NCI-H524 (cell line): ENCODE measurements around the gene BUD31.
"Not testable (repeated sequence)": the region's sequence is repeated elsewhere in the genome, so short reads cannot be mapped to it uniquely, and the experiment has no call there.

Experiments used
- DNase-seq, 2 experiments: peaks; one replicate each; lab custom pipeline; 2025; lab: John Stamatoyannopoulos, UW

The BUD31 gene

DNA sequence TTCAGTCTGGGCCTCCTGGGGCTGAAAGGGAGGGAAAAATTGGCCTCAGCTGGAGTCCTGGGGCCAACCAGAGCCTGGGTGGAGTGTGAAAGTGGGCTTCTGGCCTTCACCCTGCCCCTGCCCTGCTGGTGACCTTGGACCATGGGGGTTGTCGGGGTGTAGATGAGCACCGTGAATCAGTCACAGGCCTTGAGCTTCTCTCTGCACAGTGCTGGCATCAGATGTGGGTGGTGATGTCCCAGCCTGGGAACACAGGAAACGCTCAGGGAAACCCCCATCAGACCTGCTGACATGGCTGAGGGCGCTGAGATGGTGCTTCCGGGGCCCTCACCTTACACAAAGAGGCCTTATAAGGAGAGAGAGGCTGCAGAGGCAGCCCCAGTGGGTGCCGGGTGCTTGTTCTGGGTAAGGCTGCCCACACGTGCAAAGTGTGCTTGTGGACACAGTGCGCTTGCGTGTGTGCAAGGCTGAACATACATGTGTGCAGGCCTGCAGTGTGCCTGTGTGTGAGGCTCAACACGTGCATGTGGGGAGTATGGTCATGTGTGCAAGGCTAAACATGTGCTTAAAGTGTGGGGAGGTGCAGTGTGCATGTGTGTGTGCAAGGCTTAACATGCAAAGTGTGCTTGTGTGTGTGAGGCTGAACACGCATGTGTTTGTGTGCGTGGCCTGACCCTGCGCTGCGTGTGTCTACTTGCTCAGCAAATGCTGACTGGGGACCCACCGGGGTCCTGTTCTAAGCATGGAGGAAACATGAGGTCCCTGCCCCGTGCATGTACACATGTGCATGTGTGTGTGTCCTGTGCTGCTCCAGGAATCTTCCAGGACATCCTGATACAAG lies 27.7 kb upstream of the BUD31 start:
- no peak for DNase-seq

DNA sequence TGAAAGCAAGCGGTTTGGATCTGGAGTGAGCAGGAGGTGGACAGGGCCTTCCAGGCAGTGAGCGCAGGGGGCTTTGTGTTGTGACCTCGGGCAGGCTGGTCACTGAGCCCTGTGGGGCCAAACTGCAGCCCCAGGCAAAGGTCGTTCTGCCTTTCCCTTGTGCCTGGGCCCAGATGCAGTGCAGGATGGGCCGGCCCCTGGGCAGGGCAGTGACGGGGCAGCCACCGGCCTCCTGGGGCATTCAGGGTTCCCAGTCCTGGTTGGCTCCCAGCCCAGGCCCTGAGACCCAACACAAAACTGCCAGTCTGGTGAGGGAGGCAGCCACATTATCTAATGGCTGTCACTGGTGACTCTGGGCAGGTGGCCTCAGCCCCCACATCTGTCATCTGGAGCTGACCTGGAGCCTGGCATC lies 27.1 kb upstream of the BUD31 start:
- no peak for DNase-seq

DNA sequence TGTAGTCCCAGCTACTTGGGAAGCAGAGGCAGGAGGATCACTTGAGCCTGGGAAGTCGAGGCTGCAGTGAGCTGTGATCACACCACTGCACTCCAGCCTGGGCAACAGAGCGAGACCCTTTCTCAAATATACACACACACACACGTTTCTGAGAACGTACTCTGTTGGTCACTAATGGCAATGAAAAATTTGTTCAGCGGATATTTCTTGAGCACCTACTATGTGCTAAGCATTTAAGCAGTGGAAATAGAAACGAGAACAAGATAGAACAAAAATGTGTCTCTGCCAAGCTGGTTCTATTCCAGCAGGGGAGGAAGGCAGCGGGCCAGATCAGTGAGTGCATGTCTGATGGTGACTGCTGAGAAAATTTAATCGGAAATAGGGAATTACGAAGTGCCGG lies 25.6 kb upstream of the BUD31 start:
- DNase-seq = no peak

DNA sequence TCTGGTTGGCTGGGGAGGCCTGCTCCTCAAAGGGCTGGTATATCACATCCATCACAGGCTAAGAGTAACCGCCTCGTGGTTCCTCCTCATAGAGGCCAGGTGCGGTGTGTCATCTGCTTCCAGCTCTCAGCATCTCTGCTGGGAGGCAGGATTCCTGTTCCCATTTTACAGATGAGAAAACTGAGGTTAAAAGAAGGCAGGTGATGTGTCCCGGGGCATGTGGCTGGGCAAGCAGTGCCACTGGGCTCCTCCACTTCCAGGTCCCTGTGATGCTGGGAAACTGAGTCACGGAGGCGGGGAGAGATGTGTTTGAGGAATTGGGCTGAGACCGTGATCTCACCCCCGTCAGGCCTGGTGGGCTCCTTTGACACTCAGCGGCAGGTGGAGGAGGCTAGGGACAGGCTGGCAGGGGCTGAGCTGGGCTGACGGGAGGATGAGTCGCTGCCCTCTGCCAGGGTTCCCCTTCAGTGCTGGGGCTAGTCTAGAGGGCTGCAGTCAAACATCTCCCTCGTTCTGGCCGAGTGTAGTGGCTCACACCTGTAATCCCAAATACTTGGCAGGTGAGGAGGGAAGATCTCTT lies 24.9 kb upstream of the BUD31 start:
- DNase-seq = no peak

DNA sequence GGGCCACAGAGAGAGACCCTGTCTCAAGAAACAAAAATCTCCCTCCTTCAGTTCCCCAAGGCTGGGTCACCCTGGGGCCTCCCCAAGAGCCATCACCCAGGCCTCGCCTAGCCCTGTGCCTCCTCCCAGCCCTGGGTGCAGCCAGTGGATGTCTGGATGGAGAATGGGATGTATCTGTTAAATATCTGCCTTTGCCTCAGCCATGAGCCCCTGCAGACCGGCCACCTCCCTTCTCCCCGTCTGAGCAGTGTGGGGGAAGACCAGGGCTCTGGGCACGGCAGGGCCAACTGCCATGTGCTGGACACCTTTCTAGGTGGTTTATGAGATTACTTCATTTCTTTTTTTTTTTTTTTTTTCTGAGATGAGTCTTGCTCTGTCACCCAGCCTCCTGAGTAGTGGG lies 24.2 kb upstream of the BUD31 start:
- DNase-seq = no peak

DNA sequence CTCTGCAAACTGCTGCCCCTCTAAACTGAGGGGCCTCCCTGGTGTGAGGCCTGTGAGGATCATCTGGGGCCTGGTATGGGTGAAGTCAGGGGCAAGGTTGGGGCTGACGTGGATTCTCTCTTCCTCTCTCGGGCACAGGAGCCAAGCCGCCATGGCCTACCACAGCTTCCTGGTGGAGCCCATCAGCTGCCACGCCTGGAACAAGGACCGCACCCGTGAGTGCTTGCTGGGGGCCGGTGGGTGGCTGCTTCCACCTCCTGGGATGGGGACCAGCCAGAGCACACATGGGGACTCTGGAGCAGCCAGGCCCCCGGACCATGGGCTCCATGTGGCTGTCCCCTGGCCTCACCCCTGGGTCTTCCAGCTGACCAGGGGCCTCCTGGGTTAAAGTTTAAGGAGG lies 23.2 kb upstream of the BUD31 start:
- no peak for DNase-seq

DNA sequence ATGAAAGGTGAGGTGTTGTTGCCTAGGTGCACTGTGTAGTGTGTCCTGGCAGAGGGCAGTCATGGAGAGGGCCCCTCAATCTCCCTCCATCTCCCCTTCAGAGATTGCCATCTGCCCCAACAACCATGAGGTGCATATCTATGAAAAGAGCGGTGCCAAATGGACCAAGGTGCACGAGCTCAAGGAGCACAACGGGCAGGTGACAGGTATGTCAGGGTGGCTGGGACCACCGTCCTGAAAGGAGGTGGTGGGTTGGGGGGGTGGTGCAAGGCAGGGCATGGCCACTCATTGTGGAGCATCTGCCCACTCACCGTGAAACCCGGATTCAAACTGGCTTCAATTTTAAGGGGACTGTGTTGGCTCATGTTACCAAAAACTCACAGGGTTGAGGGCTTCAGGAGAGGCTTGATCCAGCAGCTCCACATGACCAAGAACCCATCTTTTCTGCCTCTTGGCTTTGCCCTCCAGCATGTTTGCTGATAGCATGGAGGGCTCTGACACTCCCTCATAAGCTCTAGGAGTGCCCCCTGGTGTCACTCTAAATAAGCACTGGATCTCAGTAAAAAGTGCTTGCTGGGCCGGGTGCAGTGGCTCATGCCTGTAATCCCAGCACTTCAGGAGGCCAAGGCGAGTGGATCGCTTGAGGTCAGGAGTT lies 22.1 kb upstream of the BUD31 start:
- DNase-seq = peak in 1 of 2 experiments; percentile 30

DNA sequence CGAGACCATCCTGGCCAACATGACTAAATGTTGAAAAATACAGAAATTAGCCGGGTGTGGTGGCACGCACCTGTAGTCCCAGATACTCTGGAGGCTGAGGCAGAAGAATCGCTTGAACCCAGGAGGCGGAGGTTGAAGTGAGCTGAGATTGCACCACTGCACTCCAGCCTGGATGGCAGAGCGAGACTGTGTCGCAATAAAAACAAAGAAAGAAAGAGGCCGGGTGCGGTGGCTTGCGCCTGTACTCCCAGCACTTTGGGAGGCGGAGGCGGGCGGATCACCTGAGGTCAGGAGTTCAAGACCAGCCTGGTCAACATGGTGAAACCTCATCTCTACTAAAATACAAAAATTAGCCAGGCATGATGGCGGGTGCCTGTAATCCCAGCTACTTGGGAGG lies 21.5 kb upstream of the BUD31 start:
- DNase-seq = not testable (repeated sequence)

DNA sequence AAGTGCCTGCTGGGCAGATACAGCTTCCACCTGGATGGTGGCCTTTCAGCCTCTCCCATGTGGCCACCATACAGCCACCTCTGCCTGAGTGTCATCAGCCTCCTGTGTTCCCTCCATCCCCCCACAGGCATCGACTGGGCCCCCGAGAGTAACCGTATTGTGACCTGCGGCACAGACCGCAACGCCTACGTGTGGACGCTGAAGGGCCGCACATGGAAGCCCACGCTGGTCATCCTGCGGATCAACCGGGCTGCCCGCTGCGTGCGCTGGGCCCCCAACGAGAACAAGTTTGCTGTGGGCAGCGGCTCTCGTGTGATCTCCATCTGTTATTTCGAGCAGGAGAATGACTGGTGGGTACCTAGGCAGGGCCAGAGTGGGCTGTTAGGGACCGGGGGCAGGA lies 20.9 kb upstream of the BUD31 start:
- no peak for DNase-seq

DNA sequence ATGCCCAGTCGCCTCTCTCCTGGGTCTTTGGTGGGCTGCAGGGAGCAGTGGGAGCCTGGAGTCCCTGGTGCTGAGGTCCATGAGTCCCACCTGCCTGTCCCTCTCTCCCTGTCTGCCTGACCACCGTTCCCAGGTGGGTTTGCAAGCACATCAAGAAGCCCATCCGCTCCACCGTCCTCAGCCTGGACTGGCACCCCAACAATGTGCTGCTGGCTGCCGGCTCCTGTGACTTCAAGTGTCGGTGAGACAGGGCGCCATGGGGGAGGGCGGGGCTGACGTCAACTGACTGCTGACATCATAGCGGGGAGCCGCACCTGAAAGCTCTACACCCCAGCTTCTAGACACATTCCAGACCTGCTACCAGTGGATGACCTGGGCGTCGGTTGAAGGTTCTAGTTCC lies 19.0 kb upstream of the BUD31 start:
- no peak for DNase-seq

DNA sequence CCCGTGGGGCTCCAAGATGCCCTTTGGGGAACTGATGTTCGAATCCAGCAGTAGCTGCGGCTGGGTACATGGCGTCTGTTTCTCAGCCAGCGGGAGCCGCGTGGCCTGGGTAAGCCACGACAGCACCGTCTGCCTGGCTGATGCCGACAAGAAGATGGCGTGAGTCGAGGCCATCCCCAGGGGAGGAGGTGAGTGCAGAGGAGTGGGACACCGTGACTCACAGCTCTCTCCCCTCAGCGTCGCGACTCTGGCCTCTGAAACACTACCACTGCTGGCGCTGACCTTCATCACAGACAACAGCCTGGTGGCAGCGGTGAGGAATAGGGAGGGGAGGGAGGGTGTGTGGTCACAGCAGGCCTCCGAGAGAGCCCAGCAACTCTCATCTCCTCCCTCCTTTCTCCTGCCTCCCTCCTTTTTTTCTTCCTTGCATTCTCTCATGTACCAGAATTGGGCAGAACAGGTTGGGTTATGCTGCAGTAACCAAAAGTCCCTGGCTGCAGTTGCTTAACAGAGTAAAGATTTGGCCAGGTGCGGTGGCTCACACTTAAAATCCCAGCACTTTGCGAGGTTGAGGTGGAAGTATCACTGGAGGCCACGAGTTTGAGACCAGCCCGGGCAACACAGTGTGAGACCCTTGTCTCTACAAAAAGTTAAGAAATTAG lies 17.7 kb upstream of the BUD31 start:
- DNase-seq = no peak

DNA sequence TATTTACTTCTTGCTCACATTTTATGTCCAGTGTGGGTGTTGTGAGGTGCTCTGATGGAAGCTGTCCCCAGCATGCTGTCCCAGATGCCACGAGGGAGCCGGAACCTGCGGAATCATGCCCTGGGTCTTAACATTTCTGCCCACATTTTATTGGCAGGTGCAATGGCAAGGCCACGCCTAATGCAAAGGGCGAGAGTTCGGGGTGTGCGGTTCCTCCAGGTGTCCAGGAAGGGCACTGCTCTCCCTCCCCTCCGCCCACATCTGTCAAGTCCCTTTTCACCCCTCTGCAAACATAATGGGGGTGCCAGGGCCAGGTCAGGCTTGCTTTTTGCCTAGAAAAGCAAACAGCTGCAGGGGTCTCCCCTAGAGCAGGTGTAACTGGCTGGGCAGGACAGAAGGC lies 16.7 kb upstream of the BUD31 start:
- no peak for DNase-seq

DNA sequence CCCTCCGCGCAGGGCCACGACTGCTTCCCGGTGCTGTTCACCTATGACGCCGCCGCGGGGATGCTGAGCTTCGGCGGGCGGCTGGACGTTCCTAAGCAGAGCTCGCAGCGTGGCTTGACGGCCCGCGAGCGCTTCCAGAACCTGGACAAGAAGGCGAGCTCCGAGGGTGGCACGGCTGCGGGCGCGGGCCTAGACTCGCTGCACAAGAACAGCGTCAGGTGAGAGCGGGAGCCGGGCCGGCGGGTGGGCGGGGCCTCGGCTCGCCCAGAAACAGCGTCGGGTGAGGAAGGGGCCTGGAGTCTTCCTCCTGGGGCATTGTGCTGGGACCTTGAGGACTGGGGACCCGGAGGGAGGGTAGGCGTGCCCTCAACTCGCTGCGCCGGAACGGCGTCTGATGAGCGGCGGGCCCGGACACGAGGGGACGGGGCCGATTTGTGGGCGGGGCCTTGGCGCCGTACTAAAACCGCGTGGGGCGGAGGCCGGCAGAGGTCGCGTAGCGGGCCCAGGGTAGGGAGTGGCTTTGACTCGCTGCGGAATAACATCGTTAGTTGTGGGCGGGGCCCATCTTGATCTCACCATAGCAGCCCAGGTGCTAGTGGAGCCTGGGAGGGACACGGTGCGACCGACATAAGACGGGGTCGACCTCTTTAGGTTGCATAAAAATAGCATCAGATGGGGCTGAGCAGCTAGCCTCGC lies 16.0 kb upstream of the BUD31 start:
- DNase-seq = peak; percentile 43 to 77

DNA sequence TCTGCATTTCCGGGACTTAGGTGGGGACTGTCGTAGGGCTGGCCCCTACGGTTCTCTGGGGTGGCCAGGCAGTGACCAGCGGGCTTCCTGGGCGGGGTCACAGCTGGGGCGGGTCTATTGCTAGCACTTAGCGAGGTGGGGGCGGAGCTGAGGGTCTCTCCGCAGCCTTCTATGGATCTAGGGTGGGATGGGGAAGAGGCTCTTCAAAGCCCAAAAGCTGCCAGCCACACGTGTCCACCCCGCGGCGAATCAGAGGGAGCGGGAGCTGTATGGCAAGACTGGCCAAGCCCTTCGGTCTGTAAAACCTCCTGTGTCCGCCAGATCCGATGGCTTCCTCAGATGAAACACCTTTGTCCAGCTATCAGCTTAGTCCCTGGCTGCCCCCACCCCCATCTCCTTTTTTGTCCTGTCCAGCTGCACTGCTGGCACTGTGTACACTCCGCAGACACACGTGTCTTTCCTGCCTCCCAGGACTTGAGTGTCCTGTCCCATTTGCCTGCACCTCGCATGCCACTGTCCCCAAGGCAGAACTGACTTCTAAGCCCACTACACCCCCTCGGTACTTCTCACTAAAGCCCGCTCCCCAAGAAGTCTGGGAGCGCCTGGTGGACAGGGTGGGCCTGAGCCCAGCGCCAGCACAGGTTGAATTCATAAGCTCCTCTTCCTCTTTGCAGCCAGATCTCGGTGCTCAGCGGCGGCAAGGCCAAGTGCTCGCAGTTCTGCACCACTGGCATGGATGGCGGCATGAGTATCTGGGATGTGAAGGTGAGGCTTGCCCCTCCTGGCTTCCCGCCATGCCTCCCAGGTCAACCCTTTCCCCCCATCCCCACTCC lies 15.2 kb upstream of the BUD31 start:
- DNase-seq = peak; percentile 12 to 69

DNA sequence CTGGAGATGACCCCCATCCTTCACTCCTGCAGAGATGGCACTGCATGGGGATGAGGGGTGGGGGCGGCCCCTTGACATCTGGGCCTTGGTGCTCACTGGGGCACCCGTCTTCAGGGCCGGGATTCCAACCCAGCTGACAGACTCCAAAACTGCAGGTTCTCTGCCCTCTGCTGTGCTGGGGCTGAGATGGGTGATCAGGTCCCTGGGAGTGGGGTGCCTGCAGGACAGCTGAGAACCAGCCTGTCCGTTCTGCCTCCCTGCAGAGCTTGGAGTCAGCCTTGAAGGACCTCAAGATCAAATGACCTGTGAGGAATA lies 14.6 kb upstream of the BUD31 start:
- no peak for DNase-seq

DNA sequence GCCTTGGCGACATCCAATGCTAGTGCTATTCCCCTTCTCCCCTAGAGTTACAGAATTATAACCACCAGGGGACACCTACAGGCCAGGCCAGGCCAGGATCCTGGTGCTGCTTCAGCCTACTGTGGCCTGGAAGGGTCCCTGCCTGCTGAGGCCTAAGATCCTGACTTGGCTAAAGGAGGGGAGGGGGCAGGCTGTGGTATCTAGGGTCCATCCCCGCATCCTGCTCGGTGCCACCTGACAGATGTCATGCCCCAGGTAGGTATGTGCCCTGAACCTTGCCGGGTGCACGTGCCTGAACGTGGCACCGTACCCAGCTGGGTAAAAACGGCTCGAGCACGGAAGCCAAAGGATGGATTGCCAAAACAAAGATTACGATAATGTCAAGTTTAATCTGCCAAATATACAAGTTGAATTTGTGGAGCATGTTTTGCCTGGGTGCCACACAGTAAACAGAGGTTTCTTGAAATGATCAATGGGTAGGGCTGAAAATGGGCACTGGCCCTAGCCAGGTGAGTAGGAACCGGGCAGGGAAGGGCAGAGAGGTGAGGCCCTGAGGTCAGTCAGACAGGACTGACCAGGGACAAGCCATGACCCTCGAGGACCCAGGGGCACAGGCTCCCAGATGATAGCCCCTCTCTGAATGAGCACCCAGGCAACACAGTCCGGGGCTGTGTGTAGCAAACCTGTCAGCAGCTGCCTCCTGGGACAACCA lies 13.0 kb upstream of the BUD31 start:
- no peak for DNase-seq

DNA sequence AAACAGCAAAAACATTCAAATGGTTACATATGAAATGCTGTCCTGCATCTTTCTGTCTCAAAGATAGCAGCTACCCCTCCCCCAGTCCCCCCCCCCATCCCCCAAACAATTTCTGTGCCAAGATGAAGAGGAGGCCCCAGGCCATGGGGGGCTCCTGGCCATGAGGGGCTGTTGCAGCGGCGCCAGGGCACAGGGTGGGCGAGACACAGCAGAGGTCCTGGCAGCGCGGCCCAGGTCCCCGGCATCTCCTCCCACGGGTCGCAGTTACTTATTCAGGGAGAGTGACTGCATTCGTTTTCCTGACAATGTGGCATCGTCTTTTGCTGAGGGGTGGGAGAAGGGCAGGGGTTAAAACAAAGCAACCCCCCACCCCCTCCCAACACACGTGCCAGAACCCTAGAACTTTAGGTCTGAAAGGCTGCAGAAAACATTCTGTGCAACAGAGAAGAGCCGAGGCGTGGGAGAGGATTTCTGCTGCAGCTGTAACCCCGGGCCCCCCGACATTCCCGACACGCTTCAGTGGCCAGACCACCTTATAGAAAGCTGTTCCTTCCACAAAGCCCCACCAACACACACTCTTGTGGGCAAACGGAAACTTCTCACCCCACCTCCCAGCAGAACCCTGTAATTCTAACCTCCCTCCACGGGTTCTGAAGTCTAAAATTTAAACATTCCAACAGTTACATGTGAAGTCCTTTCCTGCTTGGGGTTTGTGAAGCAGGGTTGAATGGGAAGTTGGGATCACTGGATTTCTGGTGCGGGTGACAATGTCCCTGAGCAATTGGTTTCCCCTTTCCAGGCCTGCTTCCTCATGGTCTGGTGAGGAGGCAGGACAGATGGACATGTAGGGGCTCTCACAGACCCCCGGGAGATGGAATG lies 12.1 kb upstream of the BUD31 start:
- no peak for DNase-seq

DNA sequence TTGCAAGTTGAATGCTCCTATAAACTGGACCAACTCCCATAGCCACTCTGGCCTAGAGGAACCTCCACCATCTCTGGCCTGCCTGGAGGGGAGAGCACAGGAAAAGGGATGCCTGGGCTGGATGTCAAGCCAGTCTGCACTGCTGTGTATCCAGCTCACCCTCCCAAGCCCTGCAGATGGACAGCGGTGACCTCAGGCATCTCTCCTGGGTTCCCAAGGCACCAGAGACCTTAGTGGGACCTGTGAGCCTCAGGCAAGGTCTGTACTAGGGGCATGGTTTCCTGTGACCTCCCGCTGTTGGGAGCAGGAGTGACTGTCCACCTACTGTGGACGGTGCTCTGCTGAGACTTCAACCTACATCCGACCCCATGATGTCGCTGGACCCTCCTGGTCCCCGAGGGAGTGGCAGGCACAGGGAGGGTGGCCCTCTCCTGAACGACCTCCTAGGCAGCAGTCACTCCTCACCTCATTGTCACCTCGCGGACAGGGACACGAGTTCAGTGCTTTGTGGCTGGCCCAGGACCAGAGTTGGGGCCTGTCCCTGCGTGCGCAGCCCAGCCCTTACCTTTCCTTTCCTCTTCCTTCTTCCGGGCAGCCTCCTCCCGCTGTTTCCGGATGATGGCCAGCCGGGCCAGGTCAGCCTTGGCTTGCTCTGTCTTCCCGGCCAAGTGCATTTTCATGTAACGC lies 11.3 kb upstream of the BUD31 start:
- DNase-seq = no peak

DNA sequence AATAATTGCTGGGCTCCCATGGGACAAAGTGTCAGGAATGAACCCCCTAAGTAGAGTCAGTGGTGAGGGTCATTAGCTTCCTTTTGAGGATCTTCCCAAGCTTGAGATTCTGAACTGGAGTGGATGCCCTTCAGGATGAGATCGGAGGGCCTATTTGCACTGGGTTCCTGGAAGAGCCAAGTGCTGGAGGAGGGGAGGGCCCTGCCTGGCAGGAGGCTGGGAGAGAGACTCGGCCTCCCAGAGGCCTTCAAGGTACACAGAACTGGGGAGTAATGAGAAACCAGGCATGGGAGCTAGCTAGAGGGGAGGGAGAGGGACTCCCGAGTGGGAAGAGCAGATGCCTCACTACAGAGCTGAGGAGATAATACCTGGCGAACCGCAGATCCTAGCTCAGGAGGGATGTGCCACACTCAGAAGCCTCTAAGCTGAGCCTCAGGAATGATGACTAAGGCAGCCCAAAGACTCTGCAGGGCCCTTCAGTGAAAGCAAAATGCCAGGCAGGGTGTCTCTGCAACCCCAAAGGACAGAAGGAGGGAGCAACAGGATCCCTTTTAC lies 9.8 kb upstream of the BUD31 start:
- no peak for DNase-seq
